Suprapubic skin (tissue), 4 donors: Measurements from ENCODE around the gene ATPAF2. TPM values are rescaled to one million over a fixed set of nuclear protein-coding genes. Genes with fewer than 3 reads are reported as not detected.

Source experiments
- DNase-seq, 2 donors: peaks; one replicate each; pipeline ENCODE4 v3.0.0-alpha.2; 2019; ENCODE audit warnings: low spot score in 2 of 2
- H3K27ac ChIP-seq: fragments of 200-600 bp; sonication (generic); one replicate; pipeline ENCODE4 v1.5.1; 2019
- H3K27me3 ChIP-seq: fragments of 200-600 bp; sonication (generic); one replicate; pipeline ENCODE4 v1.5.1; 2019
- H3K36me3 ChIP-seq: fragments of 200-600 bp; sonication (generic); one replicate; pipeline ENCODE4 v1.5.1; 2019
- H3K4me1 ChIP-seq: fragments of 200-600 bp; sonication (generic); one replicate; pipeline ENCODE4 v1.5.1; 2019
- H3K4me3 ChIP-seq: fragments of 200-600 bp; sonication (generic); one replicate; pipeline ENCODE4 v1.5.1; 2019; ENCODE audit warnings: mild to moderate bottlenecking
- H3K9me3 ChIP-seq: fragments of 200-600 bp; sonication (generic); one replicate; pipeline ENCODE4 v1.5.1; 2019
- EP300 ChIP-seq: sonication (generic); formaldehyde crosslinking; IDR thresholded peaks from one replicate; pipeline ENCODE4 v1.6.1; 2017; ENCODE audit warnings: antibody characterized with exemption
- POLR2A ChIP-seq, 2 donors: fragments of 450-650 bp; IDR thresholded peaks; one replicate each; pipeline ENCODE4 v1.6.1; 2017; ENCODE audit warnings: antibody characterized with exemption in 2 of 2, mild to moderate bottlenecking in 2 of 2, moderate library complexity in 2 of 2
- POLR2AphosphoS5 ChIP-seq, 3 donors: sonication (generic); formaldehyde crosslinking; IDR thresholded peaks; one replicate each; pipeline ENCODE4 v1.6.1; 2017; ENCODE audit warnings: antibody characterized with exemption in 3 of 3
- WGBS: methylation state at CpG from one replicate; pipeline ENCODE4 v1.1.5; 2018; 5-methylcytosine and 5-hydroxymethylcytosine counted together
- total RNA-seq, 4 donors: library from RNA; depleted of rRNA; stranded (reverse); fragments of >200 nt; gene quantifications; one replicate each; pipeline ENCODE4 v1.1.0, GENCODE V29; 2016
- TF ChIP-seq, protein P1 (sequence below), 2 donors: fragments of 200-600 bp in 1 of 2; fragments of 450-650 bp in 1 of 2; sonication (generic) in 1 of 2; IDR thresholded peaks; one replicate each; pipeline ENCODE4 v1.5.1; 2016 to 2019; ENCODE audit warnings: antibody characterized with exemption in 2 of 2, mild to moderate bottlenecking in 1 of 2, moderate library complexity in 1 of 2

Gene ATPAF2
- total RNA-seq, 4 donors from 2014 or later = 18.2 to 41.6 (median 24.2) TPM

DNA sequence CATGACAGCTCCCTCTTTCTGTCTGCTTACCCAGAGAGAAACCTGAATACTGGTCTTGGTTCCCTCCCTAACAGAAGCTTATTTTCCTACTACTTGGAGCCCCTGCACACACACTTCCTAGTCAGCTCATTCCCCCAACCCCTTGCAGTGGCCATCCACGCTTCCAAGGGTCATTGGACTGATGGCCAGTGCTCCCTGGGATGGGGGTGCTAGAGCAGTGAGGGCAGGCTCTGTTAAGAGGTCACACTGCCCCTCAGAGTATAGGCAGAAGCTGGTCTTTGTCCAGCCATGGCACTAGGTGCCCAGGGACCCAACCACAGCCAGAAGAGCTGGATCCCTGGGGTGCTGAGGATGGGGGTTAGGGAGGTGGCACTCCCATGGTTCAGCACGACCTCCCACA is 53.8 kb downstream of the ATPAF2 start:
- no peaks in the 10 kb centered on the region for H3K9me3 ChIP-seq
- WGBS = 87% methylated on average over 2 of the region's 2 CpGs
- H3K27ac ChIP-seq = no peak overlapping the region
- H3K4me3 ChIP-seq = no peak overlapping the region
- peaks cover 13% of the 10 kb centered on the region for H3K4me1 ChIP-seq
- no peaks in the 10 kb centered on the region for H3K27me3 ChIP-seq
- DNase-seq = no peak
- no peaks in the 10 kb centered on the region for H3K36me3 ChIP-seq
- TF ChIP-seq, protein P1, sequence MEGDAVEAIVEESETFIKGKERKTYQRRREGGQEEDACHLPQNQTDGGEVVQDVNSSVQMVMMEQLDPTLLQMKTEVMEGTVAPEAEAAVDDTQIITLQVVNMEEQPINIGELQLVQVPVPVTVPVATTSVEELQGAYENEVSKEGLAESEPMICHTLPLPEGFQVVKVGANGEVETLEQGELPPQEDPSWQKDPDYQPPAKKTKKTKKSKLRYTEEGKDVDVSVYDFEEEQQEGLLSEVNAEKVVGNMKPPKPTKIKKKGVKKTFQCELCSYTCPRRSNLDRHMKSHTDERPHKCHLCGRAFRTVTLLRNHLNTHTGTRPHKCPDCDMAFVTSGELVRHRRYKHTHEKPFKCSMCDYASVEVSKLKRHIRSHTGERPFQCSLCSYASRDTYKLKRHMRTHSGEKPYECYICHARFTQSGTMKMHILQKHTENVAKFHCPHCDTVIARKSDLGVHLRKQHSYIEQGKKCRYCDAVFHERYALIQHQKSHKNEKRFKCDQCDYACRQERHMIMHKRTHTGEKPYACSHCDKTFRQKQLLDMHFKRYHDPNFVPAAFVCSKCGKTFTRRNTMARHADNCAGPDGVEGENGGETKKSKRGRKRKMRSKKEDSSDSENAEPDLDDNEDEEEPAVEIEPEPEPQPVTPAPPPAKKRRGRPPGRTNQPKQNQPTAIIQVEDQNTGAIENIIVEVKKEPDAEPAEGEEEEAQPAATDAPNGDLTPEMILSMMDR (IDR thresholded peaks at IDR 0.05) = no peak
- TF ChIP-seq POLR2AphosphoS5 (IDR thresholded peaks at IDR 0.05) (no peak), EP300 (no peak), POLR2A (IDR thresholded peaks at IDR 0.05) (no peak)

DNA sequence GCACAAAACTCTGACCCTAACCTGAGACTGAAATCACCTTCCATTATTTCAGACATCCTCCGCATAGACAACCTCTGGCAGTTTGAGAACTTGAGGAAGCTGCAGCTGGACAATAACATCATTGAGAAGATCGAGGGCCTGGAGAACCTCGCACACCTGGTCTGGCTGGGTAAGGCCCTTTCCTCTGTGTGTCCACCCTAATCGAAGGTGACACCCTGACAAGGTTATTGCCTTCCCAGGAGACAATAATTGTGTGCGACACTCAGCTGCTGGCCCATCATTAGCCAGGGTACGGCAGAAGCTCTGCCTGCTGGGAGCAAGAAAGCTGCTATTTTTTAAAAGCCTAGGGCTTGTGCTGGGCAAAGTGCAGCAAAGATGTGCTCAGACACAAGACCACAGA is 55.2 kb downstream of the ATPAF2 start:
- TF ChIP-seq, protein P1 (IDR thresholded peaks at IDR 0.05) = no peak
- TF ChIP-seq POLR2AphosphoS5 (IDR thresholded peaks at IDR 0.05) (no peak), EP300 (no peak)
- Histone ChIP-seq H3K36me3 (no peaks in the 10 kb centered on the region), H3K27me3 (no peaks in the 10 kb centered on the region), H3K27ac (peak overlapping the region; percentile 75), H3K4me1 (peaks cover 14% of the 10 kb centered on the region), H3K4me3 (no peak overlapping the region), H3K9me3 (no peaks in the 10 kb centered on the region)
- 89% methylated on average over 4 of the region's 6 CpGs for WGBS
- DNase-seq = no peak

DNA sequence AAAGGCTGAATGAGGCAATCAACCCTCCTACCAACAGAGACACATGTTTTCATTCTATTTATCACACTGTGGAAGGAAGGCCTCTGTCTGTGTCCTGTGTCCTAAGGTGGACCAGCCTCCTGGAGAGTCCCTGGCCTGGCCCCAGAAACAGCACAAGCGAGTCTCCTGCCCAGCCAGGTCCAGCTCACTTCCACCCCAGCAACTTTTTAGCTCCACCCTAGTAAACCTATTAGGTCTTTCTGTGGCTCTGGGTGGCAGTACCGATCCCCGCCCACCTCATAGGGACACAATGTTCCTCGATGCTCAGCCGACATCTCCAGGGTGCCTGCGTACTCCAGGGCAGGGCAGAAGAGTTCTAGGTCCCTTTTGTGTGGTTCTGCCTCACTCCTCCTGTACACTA is 55.6 kb downstream of the ATPAF2 start:
- TF ChIP-seq EP300 = no peak
- no peak for TF ChIP-seq POLR2A (IDR thresholded peaks at IDR 0.05)
- TF ChIP-seq, protein P1 (IDR thresholded peaks at IDR 0.05) = no peak
- peak in 1 of 3 donors; percentile 52 for TF ChIP-seq POLR2AphosphoS5 (IDR thresholded peaks at IDR 0.05)
- peak overlapping the region; percentile 75 for H3K27ac ChIP-seq
- peaks cover 17% of the 10 kb centered on the region for H3K4me1 ChIP-seq
- H3K36me3 ChIP-seq = no peaks in the 10 kb centered on the region
- DNase-seq = no peak
- no peak overlapping the region for H3K4me3 ChIP-seq
- H3K9me3 ChIP-seq = no peaks in the 10 kb centered on the region
- no peaks in the 10 kb centered on the region for H3K27me3 ChIP-seq
- WGBS = 87% methylated on average over 6 of the region's 6 CpGs

DNA sequence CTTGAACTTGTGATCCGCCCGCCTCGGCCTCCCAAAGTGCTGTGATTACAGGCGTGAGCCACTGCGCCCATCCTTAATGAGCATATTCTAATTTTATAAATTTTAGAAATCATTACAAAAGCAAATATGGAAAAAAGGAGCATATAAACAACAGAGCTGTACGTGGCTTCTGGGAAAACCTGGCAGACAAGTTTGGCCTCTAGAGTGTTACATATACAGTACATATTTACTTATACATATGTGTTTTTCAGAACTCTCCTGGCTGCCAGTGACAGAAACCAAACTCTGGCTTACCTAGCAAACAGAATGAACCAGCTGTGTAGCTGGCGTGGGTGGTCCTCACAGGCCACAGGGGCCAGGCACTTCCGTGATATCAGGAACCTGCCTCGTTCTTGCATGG is 56.2 kb downstream of the ATPAF2 start:
- Histone ChIP-seq H3K27ac (peak overlapping the region; percentile 75), H3K27me3 (no peaks in the 10 kb centered on the region), H3K36me3 (no peaks in the 10 kb centered on the region), H3K9me3 (no peaks in the 10 kb centered on the region), H3K4me3 (no peak overlapping the region), H3K4me1 (peaks cover 18% of the 10 kb centered on the region)
- DNase-seq = no peak
- TF ChIP-seq POLR2A (IDR thresholded peaks at IDR 0.05) (no peak), EP300 (no peak), POLR2AphosphoS5 (IDR thresholded peaks at IDR 0.05) (no peak)
- TF ChIP-seq, protein P1 (IDR thresholded peaks at IDR 0.05) = no peak
- WGBS = 80% methylated on average over 9 of the region's 9 CpGs

DNA sequence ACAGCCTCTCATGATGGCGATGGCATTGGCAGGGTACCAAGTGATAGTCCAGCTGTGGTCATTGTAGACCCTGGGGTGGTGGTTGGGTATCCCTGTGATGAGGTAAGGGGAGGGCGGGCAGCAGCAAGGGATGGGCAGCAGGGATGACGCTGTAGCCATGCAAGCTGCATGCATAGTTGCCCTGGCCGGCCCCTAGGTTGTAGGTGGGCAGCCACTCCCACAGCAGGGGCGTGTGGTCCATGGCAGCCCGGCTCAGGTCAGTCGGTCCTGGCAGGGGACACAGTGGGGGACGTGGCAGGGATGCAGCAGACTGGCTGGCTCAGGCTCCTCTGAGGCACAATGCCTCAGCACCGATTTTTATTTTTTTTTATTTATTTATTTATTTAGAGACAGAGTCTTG is 57.6 kb downstream of the ATPAF2 start:
- DNase-seq = no peak
- no peak overlapping the region for H3K4me3 ChIP-seq
- no peak overlapping the region for H3K27ac ChIP-seq
- H3K27me3 ChIP-seq = no peaks in the 10 kb centered on the region
- no peaks in the 10 kb centered on the region for H3K9me3 ChIP-seq
- no peaks in the 10 kb centered on the region for H3K36me3 ChIP-seq
- peaks cover 18% of the 10 kb centered on the region for H3K4me1 ChIP-seq
- 88% methylated on average over 9 of the region's 9 CpGs for WGBS
- no peak for TF ChIP-seq POLR2A (IDR thresholded peaks at IDR 0.05)
- TF ChIP-seq POLR2AphosphoS5 (IDR thresholded peaks at IDR 0.05) = no peak
- TF ChIP-seq, protein P1 (IDR thresholded peaks at IDR 0.05) = no peak
- TF ChIP-seq EP300 = no peak
